Omental fat pad (tissue), 4 donors: ENCODE measurements around the gene PALD1. TPM values are rescaled to one million over a fixed set of nuclear protein-coding genes. Genes with fewer than 3 reads are reported as not detected.
A peak's percentile ranks its signal among the peaks of the same experiment; 100 is the strongest.

Source experiments
- ATAC-seq: fragments of 150-250 bp; one replicate; pipeline ENCODE4 v1.9.1; 2016; ENCODE audit warnings: mild to moderate bottlenecking, moderate library complexity; ENCODE audit not compliant: low FRiP score
- DNase-seq: peaks from one replicate; pipeline ENCODE4 v3.0.0-alpha.2; 2019; ENCODE audit warnings: low spot score
- total RNA-seq, 4 donors: library from RNA; depleted of rRNA; stranded (reverse); fragments of >200 nt; gene quantifications; one replicate each; pipeline ENCODE4 v1.1.0, GENCODE V29; 2016
- TF ChIP-seq, protein P1 (sequence below), 3 donors: fragments of 450-650 bp; IDR thresholded peaks; one replicate each; pipeline ENCODE4 v1.5.1; 2016 to 2017; ENCODE audit warnings: antibody characterized with exemption in 3 of 3, mild to moderate bottlenecking in 3 of 3, moderate library complexity in 2 of 3

PALD1 gene
- total RNA-seq, 4 donors from 2014 or later: 3.3 to 12.1 (median 8.0) TPM

DNA sequence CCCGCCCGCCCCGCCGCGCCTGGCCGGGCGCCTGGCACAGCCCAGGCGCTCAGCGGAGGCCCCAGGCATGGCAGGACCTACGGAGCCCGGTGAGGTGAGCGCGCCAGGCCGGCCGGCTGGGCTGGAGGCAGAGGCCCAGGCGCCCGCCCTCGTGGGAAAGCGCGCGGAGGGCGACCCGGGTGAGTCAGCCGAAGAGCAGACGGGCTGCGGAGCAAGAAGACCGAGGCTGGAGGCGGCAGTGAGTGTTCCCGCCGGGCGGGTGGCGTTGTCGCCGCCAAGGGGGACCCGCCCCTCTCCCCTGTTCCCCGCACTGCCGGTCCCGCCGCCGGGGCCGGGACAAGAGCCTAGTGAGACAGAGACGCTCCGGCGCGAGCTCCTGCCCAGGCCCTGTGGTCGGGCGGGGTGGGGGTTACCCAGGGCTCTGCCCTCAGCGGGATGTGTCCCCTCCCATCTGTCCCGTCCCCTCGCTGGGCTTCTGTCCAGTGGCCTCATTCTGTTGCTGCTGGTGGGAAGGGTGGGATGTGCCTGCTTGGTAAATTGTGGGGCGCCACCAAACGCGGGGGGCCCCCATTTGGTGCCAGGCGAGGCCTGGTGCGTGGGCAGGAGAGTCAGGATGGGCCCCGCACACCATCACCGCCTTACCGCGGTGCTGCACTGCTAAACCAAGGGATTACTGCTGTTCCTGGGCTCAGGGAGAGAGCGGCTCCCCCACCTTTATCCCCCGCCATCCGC, 20.1 kb upstream of the PALD1 start:
- DNase-seq (peak; percentile 44), ATAC-seq (peak; percentile 83)
- TF ChIP-seq, protein P1, sequence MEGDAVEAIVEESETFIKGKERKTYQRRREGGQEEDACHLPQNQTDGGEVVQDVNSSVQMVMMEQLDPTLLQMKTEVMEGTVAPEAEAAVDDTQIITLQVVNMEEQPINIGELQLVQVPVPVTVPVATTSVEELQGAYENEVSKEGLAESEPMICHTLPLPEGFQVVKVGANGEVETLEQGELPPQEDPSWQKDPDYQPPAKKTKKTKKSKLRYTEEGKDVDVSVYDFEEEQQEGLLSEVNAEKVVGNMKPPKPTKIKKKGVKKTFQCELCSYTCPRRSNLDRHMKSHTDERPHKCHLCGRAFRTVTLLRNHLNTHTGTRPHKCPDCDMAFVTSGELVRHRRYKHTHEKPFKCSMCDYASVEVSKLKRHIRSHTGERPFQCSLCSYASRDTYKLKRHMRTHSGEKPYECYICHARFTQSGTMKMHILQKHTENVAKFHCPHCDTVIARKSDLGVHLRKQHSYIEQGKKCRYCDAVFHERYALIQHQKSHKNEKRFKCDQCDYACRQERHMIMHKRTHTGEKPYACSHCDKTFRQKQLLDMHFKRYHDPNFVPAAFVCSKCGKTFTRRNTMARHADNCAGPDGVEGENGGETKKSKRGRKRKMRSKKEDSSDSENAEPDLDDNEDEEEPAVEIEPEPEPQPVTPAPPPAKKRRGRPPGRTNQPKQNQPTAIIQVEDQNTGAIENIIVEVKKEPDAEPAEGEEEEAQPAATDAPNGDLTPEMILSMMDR (IDR thresholded peaks at IDR 0.05): no peak

- DNase-seq: no peak
- ATAC-seq: no peak
- TF ChIP-seq, protein P1 (IDR thresholded peaks at IDR 0.05): no peak
Observed at GRCh38 chr10:70459061-70459773, 19.4 kb upstream of the PALD1 start.

- TF ChIP-seq, protein P1 (IDR thresholded peaks at IDR 0.05): no peak
- no peak for ATAC-seq
- no peak for DNase-seq
Observed at GRCh38 chr10:70459774-70460490, 18.6 kb upstream of the PALD1 start.

DNA sequence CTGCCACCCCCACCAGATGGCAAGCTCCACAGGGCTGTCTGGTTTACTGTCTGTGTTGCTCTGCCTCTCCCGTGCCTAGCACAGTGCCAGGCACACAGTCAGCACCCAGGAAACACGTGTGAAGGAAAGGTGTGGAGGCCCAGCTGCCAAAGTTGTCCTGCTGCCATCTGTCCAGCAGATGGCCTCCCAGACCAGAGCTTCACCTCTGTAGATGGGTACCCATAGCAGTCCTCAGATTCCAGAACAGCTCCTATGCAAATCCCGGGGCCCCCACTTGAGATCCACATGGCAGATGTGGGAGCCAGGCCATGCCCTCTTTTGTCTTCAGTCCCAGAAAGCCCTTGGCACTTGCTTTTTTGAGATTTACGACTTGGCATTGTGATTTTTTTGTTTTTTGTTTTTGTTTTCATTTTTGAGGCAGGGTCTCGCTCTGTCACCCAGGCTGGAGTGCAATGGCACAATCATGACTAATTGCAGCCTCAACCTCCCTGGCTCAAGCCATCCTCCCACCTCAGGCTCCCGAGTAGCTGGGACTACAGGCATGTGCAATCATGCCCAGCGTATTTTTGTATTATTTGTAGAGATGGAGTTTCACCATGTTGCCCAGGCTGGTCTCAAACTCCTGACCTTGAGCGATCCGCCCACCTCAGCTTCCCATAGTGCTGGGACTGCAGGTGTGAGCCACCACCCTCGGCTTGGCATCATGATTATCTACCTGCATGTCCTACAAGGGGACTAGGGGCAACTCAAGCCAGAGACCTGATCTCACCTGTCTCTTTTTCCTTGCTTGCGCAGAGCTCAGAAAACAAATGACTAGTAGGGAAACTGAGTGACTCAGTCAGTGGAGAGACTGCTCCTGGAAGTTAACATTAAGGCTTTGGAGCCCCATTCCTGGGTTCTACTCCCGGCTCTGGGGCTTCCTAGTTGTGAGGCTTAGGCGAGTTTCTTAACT, 16.9 kb upstream of the PALD1 start:
- no peak for DNase-seq
- ATAC-seq: peak; percentile 55
- TF ChIP-seq, protein P1 (IDR thresholded peaks at IDR 0.05): peak in 2 of 3 donors; percentile 46 to 50

DNA sequence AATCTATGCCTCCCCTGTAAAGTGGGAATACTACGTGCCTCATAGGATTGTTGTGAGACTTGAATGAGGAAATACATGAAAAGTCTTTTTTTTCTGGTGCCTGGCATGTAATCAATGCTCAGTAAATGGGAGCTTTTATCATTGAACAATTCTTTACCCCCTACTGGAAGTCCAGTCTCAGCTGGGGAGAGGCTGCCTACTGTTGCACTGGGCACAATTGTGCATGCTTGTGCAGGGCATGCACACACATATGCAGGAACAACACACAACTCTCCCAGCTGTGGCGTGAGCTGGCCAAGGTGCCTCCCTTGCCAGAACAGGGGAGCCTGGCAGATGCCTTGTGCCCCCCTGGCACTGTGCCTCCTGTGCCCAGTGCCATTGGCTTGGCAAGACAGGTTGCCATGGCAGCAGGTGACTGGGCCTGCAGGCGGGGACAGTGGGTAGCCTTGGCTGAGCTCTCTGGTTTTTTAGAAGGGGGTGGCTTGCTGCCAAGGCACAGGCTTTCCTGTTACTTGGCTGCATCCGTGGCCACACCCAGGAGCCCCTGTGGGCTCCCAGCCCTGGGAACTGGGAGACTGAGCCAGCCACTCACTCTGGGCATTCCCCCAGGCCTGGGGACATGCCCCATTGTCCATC, 16.1 kb upstream of the PALD1 start:
- ATAC-seq: no peak
- TF ChIP-seq, protein P1 (IDR thresholded peaks at IDR 0.05): no peak
- no peak for DNase-seq

- TF ChIP-seq, protein P1 (IDR thresholded peaks at IDR 0.05): no peak
Observed at GRCh38 chr10:70465278-70465677, 13.3 kb upstream of the PALD1 start.

More at GRCh38 chr10:70465278-70465677, 13.3 kb upstream of the PALD1 start:
- ATAC-seq: no peak
- no peak for DNase-seq
